Kidney epithelial cell (primary cell): Measurements from ENCODE around the gene MIB1. TPM values are rescaled to one million over a fixed set of nuclear protein-coding genes. Genes with fewer than 3 reads are reported as not detected.

Experiments used
- DNase-seq: peaks from one replicate; pipeline ENCODE4 v3.0.0-alpha.2; 2010; ENCODE audit warnings: low read depth
- H3K27me3 ChIP-seq: 2 replicates; pipeline ENCODE4 v1.6.0; 2011; ENCODE audit warnings: low read length; ENCODE audit not compliant: control insufficient read depth, insufficient read depth
- H3K36me3 ChIP-seq: 2 replicates; pipeline ENCODE4 v1.5.1; 2011; ENCODE audit warnings: low read length; ENCODE audit not compliant: control insufficient read depth, insufficient read depth
- H3K4me3 ChIP-seq: 2 replicates; pipeline ENCODE4 v1.5.1; 2011; ENCODE audit warnings: low read depth, mild to moderate bottlenecking, control low read depth, low read length
- total RNA-seq: library from RNA; depleted of rRNA; stranded (reverse); fragments of >200 nt; gene quantifications from 2 replicates; pipeline ENCODE4 v1.2.3, GENCODE V29; 2015
- TF ChIP-seq, protein P1 (sequence below): IDR thresholded peaks from 2 replicates; pipeline ENCODE4 v1.5.1; 2011; ENCODE audit warnings: mild to moderate bottlenecking, moderate library complexity, low read length, control low read depth, inconsistent platforms; ENCODE audit not compliant: insufficient read depth, poor library complexity, severe bottlenecking

Gene MIB1
- total RNA-seq, 1 donor from 2014 or later: 46.7 TPM

DNA sequence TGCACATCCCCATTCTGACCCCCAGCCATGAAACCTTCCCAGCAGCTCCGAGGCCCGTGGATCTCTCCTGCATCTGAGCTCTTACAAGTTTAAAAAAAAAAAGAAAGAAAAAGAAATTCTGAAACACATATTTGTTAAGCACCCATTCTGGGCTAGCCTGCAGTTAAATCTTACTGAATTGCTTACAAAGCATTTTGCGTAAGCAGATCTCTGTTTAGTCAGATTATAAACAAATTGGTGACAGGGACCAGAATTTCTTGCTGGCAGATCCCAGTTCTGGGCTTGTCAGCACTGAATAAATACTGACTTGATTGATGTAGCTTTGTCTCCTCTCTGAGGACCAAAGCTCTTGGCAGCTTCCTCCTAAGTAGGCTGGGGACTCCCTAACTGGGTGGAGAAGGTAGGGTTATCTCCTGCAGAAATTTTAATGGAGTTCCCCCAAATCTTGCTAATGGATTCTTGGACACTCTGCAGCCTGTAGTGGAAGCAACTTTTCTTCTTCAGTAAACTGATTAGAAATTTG is 160.9 kb downstream of the MIB1 start:
- Histone ChIP-seq H3K27me3 (no peaks in the 10 kb centered on the region), H3K36me3 (no peaks in the 10 kb centered on the region), H3K4me3 (no peak overlapping the region)
- TF ChIP-seq, protein P1, sequence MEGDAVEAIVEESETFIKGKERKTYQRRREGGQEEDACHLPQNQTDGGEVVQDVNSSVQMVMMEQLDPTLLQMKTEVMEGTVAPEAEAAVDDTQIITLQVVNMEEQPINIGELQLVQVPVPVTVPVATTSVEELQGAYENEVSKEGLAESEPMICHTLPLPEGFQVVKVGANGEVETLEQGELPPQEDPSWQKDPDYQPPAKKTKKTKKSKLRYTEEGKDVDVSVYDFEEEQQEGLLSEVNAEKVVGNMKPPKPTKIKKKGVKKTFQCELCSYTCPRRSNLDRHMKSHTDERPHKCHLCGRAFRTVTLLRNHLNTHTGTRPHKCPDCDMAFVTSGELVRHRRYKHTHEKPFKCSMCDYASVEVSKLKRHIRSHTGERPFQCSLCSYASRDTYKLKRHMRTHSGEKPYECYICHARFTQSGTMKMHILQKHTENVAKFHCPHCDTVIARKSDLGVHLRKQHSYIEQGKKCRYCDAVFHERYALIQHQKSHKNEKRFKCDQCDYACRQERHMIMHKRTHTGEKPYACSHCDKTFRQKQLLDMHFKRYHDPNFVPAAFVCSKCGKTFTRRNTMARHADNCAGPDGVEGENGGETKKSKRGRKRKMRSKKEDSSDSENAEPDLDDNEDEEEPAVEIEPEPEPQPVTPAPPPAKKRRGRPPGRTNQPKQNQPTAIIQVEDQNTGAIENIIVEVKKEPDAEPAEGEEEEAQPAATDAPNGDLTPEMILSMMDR: no peak
- DNase-seq: no peak

DNA sequence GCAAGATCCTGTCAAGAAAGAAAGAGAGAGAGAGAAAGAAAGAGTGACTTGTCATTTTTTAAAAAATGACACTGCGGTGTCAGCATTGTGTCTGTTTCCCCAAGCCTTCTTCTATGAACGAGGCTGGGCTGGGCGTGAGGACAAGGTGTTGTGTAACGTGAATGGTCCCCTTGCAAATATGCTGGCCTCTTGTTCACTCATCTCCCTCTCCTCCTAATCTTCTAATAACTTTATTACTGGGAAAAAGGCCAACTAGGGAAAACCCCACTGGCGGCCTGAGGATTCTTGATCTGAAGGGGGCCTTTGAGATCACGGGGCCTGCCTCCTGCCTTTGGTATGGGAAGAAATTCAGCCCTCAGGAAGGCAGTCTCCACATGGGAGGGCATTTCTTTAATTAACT is 163.1 kb downstream of the MIB1 start:
- Histone ChIP-seq H3K36me3 (no peaks in the 10 kb centered on the region), H3K27me3 (no peaks in the 10 kb centered on the region), H3K4me3 (no peak overlapping the region)
- DNase-seq: no peak
- TF ChIP-seq, protein P1: no peak

DNA sequence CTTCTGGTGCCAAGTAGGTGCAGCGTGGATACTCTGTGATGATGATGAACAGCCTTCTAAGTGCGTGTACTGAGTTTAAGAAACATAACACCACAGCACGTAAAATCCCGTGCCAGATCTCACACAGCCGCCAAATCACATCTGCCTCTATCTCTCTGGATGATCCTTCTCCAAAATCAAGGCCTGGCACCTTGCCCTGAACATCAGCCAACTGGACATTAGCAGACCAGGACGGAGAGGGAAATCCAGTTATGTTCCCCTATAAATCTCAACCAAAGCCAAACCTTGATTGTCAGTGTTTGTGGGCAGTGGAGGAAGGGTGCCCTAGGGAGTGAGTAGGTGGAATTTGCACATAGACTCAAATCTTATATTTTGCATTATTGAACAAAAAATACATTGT is 164.3 kb downstream of the MIB1 start:
- no peak for DNase-seq
- no peaks in the 10 kb centered on the region for H3K36me3 ChIP-seq
- no peaks in the 10 kb centered on the region for H3K27me3 ChIP-seq
- H3K4me3 ChIP-seq: no peak overlapping the region
- TF ChIP-seq, protein P1: no peak

DNA sequence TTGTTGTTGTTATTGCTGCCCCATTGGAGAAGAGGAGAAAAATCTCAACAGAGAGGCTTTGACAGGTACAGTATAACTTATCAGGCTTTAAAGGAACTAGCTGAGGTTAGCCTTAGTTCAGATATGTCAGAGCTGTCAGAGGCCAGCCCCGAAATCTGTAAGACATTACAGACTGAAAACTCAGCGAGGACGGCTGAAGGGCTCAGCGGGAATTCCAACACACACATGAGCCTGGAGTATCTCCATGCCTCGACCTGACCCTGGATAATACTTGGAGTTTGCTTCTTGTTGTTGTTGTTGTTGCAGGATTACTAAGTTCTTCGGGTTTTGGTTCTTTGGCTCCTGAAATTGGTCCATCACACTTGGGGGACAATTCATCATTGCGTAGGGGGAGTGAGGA is 166.9 kb downstream of the MIB1 start:
- DNase-seq: no peak
- H3K36me3 ChIP-seq: no peaks in the 10 kb centered on the region
- H3K27me3 ChIP-seq: no peaks in the 10 kb centered on the region
- TF ChIP-seq, protein P1: no peak
- H3K4me3 ChIP-seq: no peak overlapping the region

DNA sequence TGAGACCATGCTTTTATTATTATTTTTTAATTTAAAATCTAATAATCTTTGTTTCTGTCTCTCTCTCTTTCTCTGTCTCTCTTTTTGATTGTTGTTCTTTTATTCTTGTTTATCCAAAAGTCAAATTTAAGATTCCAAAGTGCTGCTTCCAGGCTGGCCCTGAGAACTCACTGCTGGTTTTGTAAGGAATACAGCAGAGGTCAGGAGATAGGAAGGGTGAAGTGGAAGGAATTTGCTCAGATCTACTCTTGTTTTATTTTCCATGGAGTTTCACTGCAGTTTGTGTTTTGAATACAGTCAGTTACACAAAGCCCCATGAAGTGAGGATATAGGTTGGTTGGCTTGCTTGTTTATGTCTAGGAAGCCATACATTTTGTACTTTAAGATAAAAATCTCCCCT is 168.1 kb downstream of the MIB1 start:
- TF ChIP-seq, protein P1: no peak

DNA sequence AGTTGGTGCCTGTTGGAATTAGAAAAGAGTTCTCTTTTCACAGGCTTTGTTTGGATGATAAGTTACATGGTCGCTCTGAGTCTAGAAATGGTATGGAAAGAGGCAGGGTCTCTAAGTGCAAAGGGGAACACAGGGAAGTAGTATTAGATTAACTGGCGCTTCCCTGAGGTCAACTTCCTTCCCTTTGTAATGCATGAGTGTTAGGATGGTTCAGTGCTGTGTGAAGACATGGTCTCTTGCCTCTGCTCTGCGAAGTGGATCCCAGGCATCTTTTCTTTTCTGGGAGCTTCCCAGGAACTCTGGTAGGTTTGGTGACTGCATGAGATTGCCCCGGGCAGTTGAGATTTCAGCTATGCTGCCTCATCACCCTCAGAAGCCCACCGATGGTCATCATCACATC is 170.3 kb downstream of the MIB1 start:
- DNase-seq: no peak
- H3K36me3 ChIP-seq: no peaks in the 10 kb centered on the region
- no peak overlapping the region for H3K4me3 ChIP-seq
- TF ChIP-seq, protein P1: no peak
- no peaks in the 10 kb centered on the region for H3K27me3 ChIP-seq

More for the DNA sequence above, 168.1 kb downstream of the MIB1 start:
- no peak overlapping the region for H3K4me3 ChIP-seq
- H3K36me3 ChIP-seq: no peaks in the 10 kb centered on the region
- no peaks in the 10 kb centered on the region for H3K27me3 ChIP-seq
- DNase-seq: no peak
